Measurements from ENCODE around the gene STAB2.

DNA sequence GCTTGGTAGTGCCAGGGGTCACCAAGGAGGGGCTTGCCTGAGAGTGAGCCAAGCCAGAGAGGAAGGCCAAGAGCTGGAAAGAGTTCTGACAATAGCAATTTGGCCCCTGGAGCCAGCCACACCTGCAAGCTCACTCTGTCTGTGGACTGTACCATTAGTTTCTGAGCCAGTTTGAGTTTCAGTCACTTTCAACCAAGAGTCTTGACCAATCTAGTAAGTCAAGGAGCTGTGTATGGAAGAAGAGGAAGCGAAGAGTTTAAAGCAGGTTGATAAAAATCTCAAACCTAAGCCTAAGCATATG lies 215.5 kb downstream of the STAB2 start:
- TF ChIP-seq, protein P1, sequence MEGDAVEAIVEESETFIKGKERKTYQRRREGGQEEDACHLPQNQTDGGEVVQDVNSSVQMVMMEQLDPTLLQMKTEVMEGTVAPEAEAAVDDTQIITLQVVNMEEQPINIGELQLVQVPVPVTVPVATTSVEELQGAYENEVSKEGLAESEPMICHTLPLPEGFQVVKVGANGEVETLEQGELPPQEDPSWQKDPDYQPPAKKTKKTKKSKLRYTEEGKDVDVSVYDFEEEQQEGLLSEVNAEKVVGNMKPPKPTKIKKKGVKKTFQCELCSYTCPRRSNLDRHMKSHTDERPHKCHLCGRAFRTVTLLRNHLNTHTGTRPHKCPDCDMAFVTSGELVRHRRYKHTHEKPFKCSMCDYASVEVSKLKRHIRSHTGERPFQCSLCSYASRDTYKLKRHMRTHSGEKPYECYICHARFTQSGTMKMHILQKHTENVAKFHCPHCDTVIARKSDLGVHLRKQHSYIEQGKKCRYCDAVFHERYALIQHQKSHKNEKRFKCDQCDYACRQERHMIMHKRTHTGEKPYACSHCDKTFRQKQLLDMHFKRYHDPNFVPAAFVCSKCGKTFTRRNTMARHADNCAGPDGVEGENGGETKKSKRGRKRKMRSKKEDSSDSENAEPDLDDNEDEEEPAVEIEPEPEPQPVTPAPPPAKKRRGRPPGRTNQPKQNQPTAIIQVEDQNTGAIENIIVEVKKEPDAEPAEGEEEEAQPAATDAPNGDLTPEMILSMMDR (IDR thresholded peaks at IDR 0.05): no peak
- no peak for TF ChIP-seq POLR2A (IDR thresholded peaks at IDR 0.05)

Data from esophagus squamous epithelium (tissue), 4 donors.